Liver (tissue), 9 donors: ENCODE results near the gene FGF14. TPM values are rescaled to one million over a fixed set of nuclear protein-coding genes. Genes with fewer than 3 reads are reported as not detected.

Experiments
- DNase-seq: peaks from one replicate; pipeline ENCODE4 v3.0.0-alpha.2; 2017; ENCODE audit warnings: low spot score
- H3K27ac ChIP-seq, 2 donors: one replicate each; pipeline ENCODE4 v1.7.0; 2013; ENCODE audit warnings: inconsistent platforms in 2 of 2, low read length in 2 of 2, control low read depth in 1 of 2, low read depth in 1 of 2, mild to moderate bottlenecking in 1 of 2
- H3K27me3 ChIP-seq, 4 donors: one replicate each; pipeline versions ENCODE4 v1.6.1 to v1.7.0; 2013; ENCODE audit warnings: low read length in 3 of 4, inconsistent platforms in 1 of 4, mild to moderate bottlenecking in 1 of 4, moderate library complexity in 1 of 4; ENCODE audit not compliant: control insufficient read depth in 4 of 4, insufficient read depth in 4 of 4
- H3K36me3 ChIP-seq, 4 donors: one replicate each; pipeline versions ENCODE4 v1.6.1 to v1.7.0; 2013; ENCODE audit warnings: low read length in 3 of 4, mild to moderate bottlenecking in 3 of 4, low read depth in 1 of 4, moderate library complexity in 1 of 4; ENCODE audit not compliant: control insufficient read depth in 4 of 4, insufficient read depth in 3 of 4
- H3K4me1 ChIP-seq, 4 donors: one replicate each; pipeline versions ENCODE4 v1.6.1 to v1.7.0; 2013; ENCODE audit warnings: low read length in 3 of 4, mild to moderate bottlenecking in 3 of 4, moderate library complexity in 1 of 4; ENCODE audit not compliant: control insufficient read depth in 4 of 4, insufficient read depth in 4 of 4
- H3K4me3 ChIP-seq, 3 donors: one replicate each; pipeline versions ENCODE4 v1.6.1 to v1.7.0; 2013; ENCODE audit warnings: low read length in 3 of 3, control low read depth in 1 of 3, low read depth in 1 of 3, mild to moderate bottlenecking in 1 of 3
- H3K9ac ChIP-seq, 2 donors: one replicate each; pipeline ENCODE4 v1.7.0; 2013; ENCODE audit warnings: low read length in 2 of 2, mild to moderate bottlenecking in 2 of 2, moderate library complexity in 2 of 2, control low read depth in 1 of 2, low read depth in 1 of 2
- H3K9me3 ChIP-seq, 4 donors: one replicate each; pipeline versions ENCODE4 v1.6.1 to v1.7.0; 2013; ENCODE audit warnings: low read length in 3 of 4; ENCODE audit not compliant: control insufficient read depth in 4 of 4
- ATF3 ChIP-seq: IDR thresholded peaks from 2 replicates; pipeline ENCODE4 v1.6.1; 2016; ENCODE audit warnings: antibody characterized with exemption
- CTCF ChIP-seq: fragments of 150-350 bp; IDR thresholded peaks from 2 replicates; pipeline ENCODE4 v1.5.1; 2017; ENCODE audit warnings: improper control_type of control experiment, low read depth, low read length; ENCODE audit not compliant: missing input control
- EGR1 ChIP-seq, 2 donors: IDR thresholded peaks; 2 replicates each; pipeline ENCODE4 v1.6.1; 2016 to 2018; ENCODE audit warnings: antibody characterized with exemption in 2 of 2, low read depth in 2 of 2
- FOXA2 ChIP-seq: IDR thresholded peaks from 2 replicates; pipeline ENCODE4 v1.6.1; 2016; ENCODE audit warnings: antibody characterized with exemption
- GABPA ChIP-seq, 2 donors: IDR thresholded peaks in 1 of 2; conservative IDR thresholded peaks in 1 of 2; 2 replicates each; pipeline ENCODE4 v1.6.1; 2016; ENCODE audit warnings: antibody characterized with exemption in 2 of 2, mild to moderate bottlenecking in 1 of 2, moderate library complexity in 1 of 2
- HNF4A ChIP-seq, 2 donors: conservative IDR thresholded peaks; 2 replicates each; pipeline ENCODE4 v1.6.1; 2016; ENCODE audit warnings: antibody characterized with exemption in 2 of 2, mild to moderate bottlenecking in 2 of 2
- JUND ChIP-seq, 2 donors: IDR thresholded peaks; 2 replicates each; pipeline ENCODE4 v1.6.1; 2016; ENCODE audit warnings: antibody characterized with exemption in 2 of 2
- NR2F2 ChIP-seq: IDR thresholded peaks from 2 replicates; pipeline ENCODE4 v1.6.1; 2016; ENCODE audit warnings: antibody characterized with exemption
- RAD21 ChIP-seq, 2 donors: IDR thresholded peaks; 2 replicates each; pipeline ENCODE4 v1.6.1; 2016; ENCODE audit warnings: antibody characterized with exemption in 2 of 2, mild to moderate bottlenecking in 2 of 2
- RXRA ChIP-seq, 2 donors: IDR thresholded peaks; 2 replicates each; pipeline ENCODE4 v1.6.1; 2017 to 2018; ENCODE audit warnings: antibody characterized with exemption in 2 of 2, mild to moderate bottlenecking in 1 of 2
- SP1 ChIP-seq: IDR thresholded peaks from 2 replicates; pipeline ENCODE4 v1.6.1; 2018; ENCODE audit warnings: antibody characterized with exemption, mild to moderate bottlenecking
- TAF1 ChIP-seq: conservative IDR thresholded peaks from 2 replicates; pipeline ENCODE4 v1.6.1; 2016; ENCODE audit warnings: antibody characterized with exemption, mild to moderate bottlenecking
- YY1 ChIP-seq: IDR thresholded peaks from 2 replicates; pipeline ENCODE4 v1.6.1; 2016; ENCODE audit warnings: antibody characterized with exemption, mild to moderate bottlenecking
- WGBS: extraction: QIAGEN DNeasy Blood & Tissue Kit; methylation state at CpG from one replicate; pipeline ENCODE4 v1.1.7; 2013; 5-methylcytosine and 5-hydroxymethylcytosine counted together
- polyA plus RNA-seq, 2 donors: library from polyadenylated mRNA; stranded (reverse) in 1 of 2; unstranded in 1 of 2; fragments of 200-250 nt in 1 of 2; fragments of >200 nt in 1 of 2; fragmentation: Nextera tagmentation in 1 of 2; extraction: Ambion mirVana in 1 of 2; gene quantifications; one replicate each; pipeline versions ENCODE4 v1.2.1 to v1.2.3, GENCODE V29; 2013 to 2015
- total RNA-seq, 2 donors: library from RNA; depleted of rRNA; stranded (reverse); fragments of >200 nt; gene quantifications; one replicate each; pipeline ENCODE4 v1.2.3, GENCODE V29; 2014
- TF ChIP-seq, protein P1 (sequence below): IDR thresholded peaks from 2 replicates; pipeline ENCODE4 v1.6.1; 2016; ENCODE audit warnings: antibody characterized with exemption
- TF ChIP-seq, protein P2 (sequence below): IDR thresholded peaks from 2 replicates; pipeline ENCODE4 v1.6.1; 2016; ENCODE audit warnings: antibody characterized with exemption, mild to moderate bottlenecking
- donor health status: healthy.
- donor health status: healthy.
- donor health status: healthy.
- donor health status: healthy.
- donor health status: healthy.

FGF14 gene
- total and polyA plus RNA-seq, 4 donors, result 0.05 to 3.3 (median 1.0) TPM

- H3K4me1 ChIP-seq, result peaks cover 0 to 36% (median 29%) of the 10 kb centered on the region in 4 donors
- DNase-seq, result no peak
- no peaks in the 10 kb centered on the region for H3K27me3 ChIP-seq
- H3K4me3 ChIP-seq, result no peak overlapping the region
- no peak overlapping the region for H3K9ac ChIP-seq
- no peak overlapping the region for H3K27ac ChIP-seq
- H3K36me3 ChIP-seq, result no peaks in the 10 kb centered on the region
- TF ChIP-seq ATF3 (no peak), RXRA (IDR thresholded peaks at IDR 0.05) (no peak), NR2F2 (no peak), SP1 (no peak), JUND (IDR thresholded peaks at IDR 0.05) (no peak), RAD21 (IDR thresholded peaks at IDR 0.05) (no peak), YY1 (no peak), TAF1 (no peak), EGR1 (IDR thresholded peaks at IDR 0.05; ENCODE audit: low read depth in 2 of 2) (no peak), CTCF (no peak), GABPA (IDR thresholded peaks at IDR 0.05 in 1 of 2, conservative IDR thresholded peaks at IDR 0.05 in 1 of 2) (no peak)
- TF ChIP-seq, protein P1, sequence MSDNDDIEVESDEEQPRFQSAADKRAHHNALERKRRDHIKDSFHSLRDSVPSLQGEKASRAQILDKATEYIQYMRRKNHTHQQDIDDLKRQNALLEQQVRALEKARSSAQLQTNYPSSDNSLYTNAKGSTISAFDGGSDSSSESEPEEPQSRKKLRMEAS, result no peak
- TF ChIP-seq, protein P2, sequence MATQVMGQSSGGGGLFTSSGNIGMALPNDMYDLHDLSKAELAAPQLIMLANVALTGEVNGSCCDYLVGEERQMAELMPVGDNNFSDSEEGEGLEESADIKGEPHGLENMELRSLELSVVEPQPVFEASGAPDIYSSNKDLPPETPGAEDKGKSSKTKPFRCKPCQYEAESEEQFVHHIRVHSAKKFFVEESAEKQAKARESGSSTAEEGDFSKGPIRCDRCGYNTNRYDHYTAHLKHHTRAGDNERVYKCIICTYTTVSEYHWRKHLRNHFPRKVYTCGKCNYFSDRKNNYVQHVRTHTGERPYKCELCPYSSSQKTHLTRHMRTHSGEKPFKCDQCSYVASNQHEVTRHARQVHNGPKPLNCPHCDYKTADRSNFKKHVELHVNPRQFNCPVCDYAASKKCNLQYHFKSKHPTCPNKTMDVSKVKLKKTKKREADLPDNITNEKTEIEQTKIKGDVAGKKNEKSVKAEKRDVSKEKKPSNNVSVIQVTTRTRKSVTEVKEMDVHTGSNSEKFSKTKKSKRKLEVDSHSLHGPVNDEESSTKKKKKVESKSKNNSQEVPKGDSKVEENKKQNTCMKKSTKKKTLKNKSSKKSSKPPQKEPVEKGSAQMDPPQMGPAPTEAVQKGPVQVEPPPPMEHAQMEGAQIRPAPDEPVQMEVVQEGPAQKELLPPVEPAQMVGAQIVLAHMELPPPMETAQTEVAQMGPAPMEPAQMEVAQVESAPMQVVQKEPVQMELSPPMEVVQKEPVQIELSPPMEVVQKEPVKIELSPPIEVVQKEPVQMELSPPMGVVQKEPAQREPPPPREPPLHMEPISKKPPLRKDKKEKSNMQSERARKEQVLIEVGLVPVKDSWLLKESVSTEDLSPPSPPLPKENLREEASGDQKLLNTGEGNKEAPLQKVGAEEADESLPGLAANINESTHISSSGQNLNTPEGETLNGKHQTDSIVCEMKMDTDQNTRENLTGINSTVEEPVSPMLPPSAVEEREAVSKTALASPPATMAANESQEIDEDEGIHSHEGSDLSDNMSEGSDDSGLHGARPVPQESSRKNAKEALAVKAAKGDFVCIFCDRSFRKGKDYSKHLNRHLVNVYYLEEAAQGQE, result no peak
- H3K9me3 ChIP-seq, result no peaks in the 10 kb centered on the region
Observed at GRCh38 chr13:101780211-101780610, 621.6 kb downstream of the FGF14 start.

DNA sequence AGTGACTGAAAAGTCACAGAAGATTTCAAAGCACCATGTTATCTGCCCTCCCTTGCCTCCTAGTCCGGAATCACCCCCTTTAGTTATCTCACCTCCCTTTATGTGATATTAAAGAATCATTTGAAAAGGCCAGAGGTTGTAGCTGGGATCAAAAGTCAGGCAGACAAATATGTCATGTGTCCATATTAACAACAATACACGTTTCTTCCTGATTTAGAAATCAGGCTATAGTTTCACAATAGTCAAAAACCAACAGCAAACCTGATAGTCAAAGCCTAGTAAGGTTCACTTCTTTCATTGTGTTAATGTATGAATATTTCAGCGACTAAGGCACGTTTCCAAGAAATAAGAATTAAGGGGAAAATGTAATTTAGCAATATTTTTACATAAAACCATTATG is 622.7 kb downstream of the FGF14 start:
- Histone ChIP-seq H3K9me3 (no peaks in the 10 kb centered on the region), H3K36me3 (no peaks in the 10 kb centered on the region), H3K9ac (no peak overlapping the region), H3K27ac (no peak overlapping the region), H3K4me1 (peaks cover 0 to 29% (median 21%) of the 10 kb centered on the region in 4 donors), H3K27me3 (no peaks in the 10 kb centered on the region), H3K4me3 (no peak overlapping the region)
- no peak for DNase-seq
- 50% methylated on average over 4 of the region's 4 CpGs for WGBS
- TF ChIP-seq HNF4A (conservative IDR thresholded peaks at IDR 0.05) (peak; percentile 32 to 44), SP1 (peak; percentile 39), FOXA2 (peak; percentile 6), GABPA (IDR thresholded peaks at IDR 0.05 in 1 of 2, conservative IDR thresholded peaks at IDR 0.05 in 1 of 2) (no peak), NR2F2 (peak; percentile 41), RXRA (IDR thresholded peaks at IDR 0.05) (peak in 1 of 2 donors; percentile 40), YY1 (no peak), RAD21 (IDR thresholded peaks at IDR 0.05) (peak in 1 of 2 donors; percentile 5)
